ENCODE data around the gene LPO. TPM values are rescaled to one million over a fixed set of nuclear protein-coding genes. Genes with fewer than 3 reads are reported as not detected.

LPO gene
- polyA plus RNA-seq, 1 donor from 2014 or later, result not detected

DNA sequence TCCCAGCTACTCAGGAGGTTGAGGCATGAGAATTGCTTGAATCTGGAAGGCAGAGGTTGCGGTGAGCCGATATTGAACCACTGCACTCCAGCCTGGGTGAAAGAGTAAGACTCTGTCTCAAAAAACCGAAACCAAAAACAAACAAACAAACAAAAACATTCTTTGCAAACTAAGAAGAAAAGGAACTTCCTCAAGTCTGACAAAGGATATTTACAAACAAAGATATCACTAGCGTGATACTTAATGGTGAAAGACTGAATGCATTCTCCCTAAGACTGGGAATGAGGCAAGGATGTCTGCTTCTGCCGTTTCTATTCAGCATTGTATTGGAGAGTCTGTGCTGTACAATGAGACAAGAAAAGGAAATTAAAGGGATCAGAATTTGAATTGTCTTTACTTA is 52.9 kb downstream of the LPO start:
- Histone ChIP-seq H4K20me1 (ENCODE audit: insufficient read depth) (no peaks in the 10 kb centered on the region), H3K36me3 (ENCODE audit: insufficient read depth, low read length) (no peaks in the 10 kb centered on the region), H2AFZ (ENCODE audit: low read depth, low read length) (no peak overlapping the region), H3K9me3 (ENCODE audit: low read length) (no peaks in the 10 kb centered on the region), H3F3A (ENCODE audit: insufficient read depth, low read length, poor library complexity, severe bottlenecking) (no peaks in the 10 kb centered on the region), H3K27ac (ENCODE audit: low read length) (no peak overlapping the region), H3K9ac (ENCODE audit: low read length) (no peak overlapping the region), H3K79me2 (replicated peaks; ENCODE audit: insufficient read depth, low read length) (no peaks in the 10 kb centered on the region), H3K4me2 (ENCODE audit: low read length) (no peak overlapping the region), H3K4me3 (ENCODE audit: low read length) (no peak overlapping the region), H3K27me3 (ENCODE audit: insufficient read depth, low read depth, low read length) (no peaks in the 10 kb centered on the region), H3K9me2 (ENCODE audit: insufficient read depth, low read length) (no peaks in the 10 kb centered on the region)
- TF ChIP-seq TAF1 (IDR thresholded peaks at IDR 0.05; ENCODE audit: low read depth) (no peak), EZH2 (IDR thresholded peaks at IDR 0.05; ENCODE audit: borderline replicate concordance, insufficient read depth, low read length, poor library complexity, severe bottlenecking) (no peak), MXI1 (conservative IDR thresholded peaks at IDR 0.05; ENCODE audit: poor library complexity, severe bottlenecking) (no peak), POLR2AphosphoS5 (IDR thresholded peaks at IDR 0.05) (no peak), SMC3 (conservative IDR thresholded peaks at IDR 0.05; ENCODE audit: poor library complexity) (no peak), RAD21 (conservative IDR thresholded peaks at IDR 0.05) (no peak), EP300 (conservative IDR thresholded peaks at IDR 0.05; ENCODE audit: poor library complexity, severe bottlenecking) (no peak)
- TF ChIP-seq, protein P1, sequence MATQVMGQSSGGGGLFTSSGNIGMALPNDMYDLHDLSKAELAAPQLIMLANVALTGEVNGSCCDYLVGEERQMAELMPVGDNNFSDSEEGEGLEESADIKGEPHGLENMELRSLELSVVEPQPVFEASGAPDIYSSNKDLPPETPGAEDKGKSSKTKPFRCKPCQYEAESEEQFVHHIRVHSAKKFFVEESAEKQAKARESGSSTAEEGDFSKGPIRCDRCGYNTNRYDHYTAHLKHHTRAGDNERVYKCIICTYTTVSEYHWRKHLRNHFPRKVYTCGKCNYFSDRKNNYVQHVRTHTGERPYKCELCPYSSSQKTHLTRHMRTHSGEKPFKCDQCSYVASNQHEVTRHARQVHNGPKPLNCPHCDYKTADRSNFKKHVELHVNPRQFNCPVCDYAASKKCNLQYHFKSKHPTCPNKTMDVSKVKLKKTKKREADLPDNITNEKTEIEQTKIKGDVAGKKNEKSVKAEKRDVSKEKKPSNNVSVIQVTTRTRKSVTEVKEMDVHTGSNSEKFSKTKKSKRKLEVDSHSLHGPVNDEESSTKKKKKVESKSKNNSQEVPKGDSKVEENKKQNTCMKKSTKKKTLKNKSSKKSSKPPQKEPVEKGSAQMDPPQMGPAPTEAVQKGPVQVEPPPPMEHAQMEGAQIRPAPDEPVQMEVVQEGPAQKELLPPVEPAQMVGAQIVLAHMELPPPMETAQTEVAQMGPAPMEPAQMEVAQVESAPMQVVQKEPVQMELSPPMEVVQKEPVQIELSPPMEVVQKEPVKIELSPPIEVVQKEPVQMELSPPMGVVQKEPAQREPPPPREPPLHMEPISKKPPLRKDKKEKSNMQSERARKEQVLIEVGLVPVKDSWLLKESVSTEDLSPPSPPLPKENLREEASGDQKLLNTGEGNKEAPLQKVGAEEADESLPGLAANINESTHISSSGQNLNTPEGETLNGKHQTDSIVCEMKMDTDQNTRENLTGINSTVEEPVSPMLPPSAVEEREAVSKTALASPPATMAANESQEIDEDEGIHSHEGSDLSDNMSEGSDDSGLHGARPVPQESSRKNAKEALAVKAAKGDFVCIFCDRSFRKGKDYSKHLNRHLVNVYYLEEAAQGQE (IDR thresholded peaks at IDR 0.05; ENCODE audit: borderline replicate concordance), result no peak
- TF ChIP-seq, protein P2, sequence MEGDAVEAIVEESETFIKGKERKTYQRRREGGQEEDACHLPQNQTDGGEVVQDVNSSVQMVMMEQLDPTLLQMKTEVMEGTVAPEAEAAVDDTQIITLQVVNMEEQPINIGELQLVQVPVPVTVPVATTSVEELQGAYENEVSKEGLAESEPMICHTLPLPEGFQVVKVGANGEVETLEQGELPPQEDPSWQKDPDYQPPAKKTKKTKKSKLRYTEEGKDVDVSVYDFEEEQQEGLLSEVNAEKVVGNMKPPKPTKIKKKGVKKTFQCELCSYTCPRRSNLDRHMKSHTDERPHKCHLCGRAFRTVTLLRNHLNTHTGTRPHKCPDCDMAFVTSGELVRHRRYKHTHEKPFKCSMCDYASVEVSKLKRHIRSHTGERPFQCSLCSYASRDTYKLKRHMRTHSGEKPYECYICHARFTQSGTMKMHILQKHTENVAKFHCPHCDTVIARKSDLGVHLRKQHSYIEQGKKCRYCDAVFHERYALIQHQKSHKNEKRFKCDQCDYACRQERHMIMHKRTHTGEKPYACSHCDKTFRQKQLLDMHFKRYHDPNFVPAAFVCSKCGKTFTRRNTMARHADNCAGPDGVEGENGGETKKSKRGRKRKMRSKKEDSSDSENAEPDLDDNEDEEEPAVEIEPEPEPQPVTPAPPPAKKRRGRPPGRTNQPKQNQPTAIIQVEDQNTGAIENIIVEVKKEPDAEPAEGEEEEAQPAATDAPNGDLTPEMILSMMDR (IDR thresholded peaks at IDR 0.05; ENCODE audit: poor library complexity, severe bottlenecking), result no peak

DNA sequence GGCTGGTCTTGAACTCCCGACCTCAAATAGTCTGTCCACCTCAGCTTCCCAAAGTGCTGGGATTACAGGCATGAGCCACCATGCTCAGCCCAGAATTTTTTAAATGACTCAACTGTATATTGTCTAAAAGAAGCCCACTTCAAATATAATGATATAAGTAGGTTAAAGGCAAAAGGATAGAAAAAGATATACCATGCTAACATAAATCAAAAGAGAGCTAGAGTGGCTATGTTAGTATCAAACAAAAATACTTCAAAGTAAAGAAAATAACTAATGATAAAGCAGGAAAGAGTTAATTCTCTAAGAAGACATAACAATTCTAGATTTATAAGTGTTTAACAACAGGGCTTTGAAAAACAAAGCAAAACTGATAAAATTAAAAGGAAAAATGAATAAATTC is 55.6 kb downstream of the LPO start:
- no peaks in the 10 kb centered on the region for H3K9me3 ChIP-seq (ENCODE audit: low read length)
- H3K4me3 ChIP-seq (ENCODE audit: low read length), result no peak overlapping the region

DNA sequence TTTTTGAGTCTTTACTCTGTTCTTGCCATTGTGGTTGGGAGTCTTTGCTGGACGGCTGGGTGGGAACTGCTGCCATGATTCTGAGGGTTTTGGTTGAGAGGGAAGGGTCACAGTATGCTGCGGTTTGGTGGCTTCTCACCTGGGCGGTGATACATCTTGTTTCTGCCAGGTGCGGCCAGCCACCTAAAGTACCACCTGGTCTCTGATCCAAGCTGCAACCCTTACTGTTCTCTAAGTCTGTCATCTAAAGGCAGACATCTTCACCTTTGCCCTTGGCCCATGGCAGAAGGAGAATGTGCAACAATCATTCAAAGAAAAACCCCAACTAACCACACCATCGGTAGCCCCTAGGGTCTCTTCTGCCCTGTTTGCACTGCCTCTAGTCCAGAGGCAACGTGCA is 62.0 kb downstream of the LPO start:
- no peaks in the 10 kb centered on the region for H3F3A ChIP-seq (ENCODE audit: insufficient read depth, low read length, poor library complexity, severe bottlenecking)
- H2AFZ ChIP-seq (ENCODE audit: low read depth, low read length), result no peak overlapping the region
- no peak overlapping the region for H3K4me2 ChIP-seq (ENCODE audit: low read length)
- TF ChIP-seq SMC3 (conservative IDR thresholded peaks at IDR 0.05; ENCODE audit: poor library complexity) (no peak), EZH2 (IDR thresholded peaks at IDR 0.05; ENCODE audit: borderline replicate concordance, insufficient read depth, low read length, poor library complexity, severe bottlenecking) (no peak), POLR2AphosphoS5 (IDR thresholded peaks at IDR 0.05) (no peak), MXI1 (conservative IDR thresholded peaks at IDR 0.05; ENCODE audit: poor library complexity, severe bottlenecking) (no peak), EP300 (conservative IDR thresholded peaks at IDR 0.05; ENCODE audit: poor library complexity, severe bottlenecking) (no peak), RAD21 (conservative IDR thresholded peaks at IDR 0.05) (no peak), TAF1 (IDR thresholded peaks at IDR 0.05; ENCODE audit: low read depth) (no peak)
- TF ChIP-seq, protein P2 (IDR thresholded peaks at IDR 0.05; ENCODE audit: poor library complexity, severe bottlenecking), result no peak
- TF ChIP-seq, protein P1 (IDR thresholded peaks at IDR 0.05; ENCODE audit: borderline replicate concordance), result no peak
- H3K9me3 ChIP-seq (ENCODE audit: low read length), result no peaks in the 10 kb centered on the region
- H3K27ac ChIP-seq (ENCODE audit: low read length), result no peak overlapping the region
- no peak overlapping the region for H3K4me3 ChIP-seq (ENCODE audit: low read length)
- no peaks in the 10 kb centered on the region for H3K79me2 ChIP-seq (replicated peaks; ENCODE audit: insufficient read depth, low read length)
- no peaks in the 10 kb centered on the region for H3K36me3 ChIP-seq (ENCODE audit: insufficient read depth, low read length)
- H3K9me2 ChIP-seq (ENCODE audit: insufficient read depth, low read length), result no peaks in the 10 kb centered on the region
- no peaks in the 10 kb centered on the region for H4K20me1 ChIP-seq (ENCODE audit: insufficient read depth)
- H3K9ac ChIP-seq (ENCODE audit: low read length), result no peak overlapping the region
- no peaks in the 10 kb centered on the region for H3K27me3 ChIP-seq (ENCODE audit: insufficient read depth, low read depth, low read length)

More for the DNA sequence above, 55.6 kb downstream of the LPO start:
- Histone ChIP-seq H3K9me2 (ENCODE audit: insufficient read depth, low read length) (no peaks in the 10 kb centered on the region), H3K79me2 (replicated peaks; ENCODE audit: insufficient read depth, low read length) (no peaks in the 10 kb centered on the region), H3K36me3 (ENCODE audit: insufficient read depth, low read length) (no peaks in the 10 kb centered on the region), H3K9ac (ENCODE audit: low read length) (no peak overlapping the region), H3K27ac (ENCODE audit: low read length) (no peak overlapping the region), H3K4me2 (ENCODE audit: low read length) (no peak overlapping the region), H3K27me3 (ENCODE audit: insufficient read depth, low read depth, low read length) (no peaks in the 10 kb centered on the region), H2AFZ (ENCODE audit: low read depth, low read length) (no peak overlapping the region), H4K20me1 (ENCODE audit: insufficient read depth) (no peaks in the 10 kb centered on the region), H3F3A (ENCODE audit: insufficient read depth, low read length, poor library complexity, severe bottlenecking) (no peaks in the 10 kb centered on the region)
- TF ChIP-seq MXI1 (conservative IDR thresholded peaks at IDR 0.05; ENCODE audit: poor library complexity, severe bottlenecking) (no peak), TAF1 (IDR thresholded peaks at IDR 0.05; ENCODE audit: low read depth) (no peak)
